ENCODE data around the gene PLCH2. TPM values are rescaled to one million over a fixed set of nuclear protein-coding genes. Genes with fewer than 3 reads are reported as not detected.

Gene PLCH2
- polyA plus RNA-seq, 1 of the 3 experiments (the other 2 are of a cell fraction) = 0.08 TPM

- H3K9me3 ChIP-seq = no peaks in the 10 kb centered on the region
- ChIA-PET POLR2A (interaction anchor here (1.9 kb wide), 1 partner anchor 9 kb away, joined by 19 read pairs; no protein-coding TSS in a partner anchor), CTCF (interaction anchor here (1.4 to 2.3 kb wide), 4 partner anchors 10 to 277 kb away, joined by 3 to 17 read pairs (median 7); partner anchors contain the start of gene FAAP20)
- H3K27me3 ChIP-seq (ENCODE audit: insufficient read depth) = no peaks in the 10 kb centered on the region
- TF ChIP-seq TEAD4 (IDR thresholded peaks at IDR 0.05; ENCODE audit: borderline replicate concordance, insufficient read depth) (no peak), FOSL2 (IDR thresholded peaks at IDR 0.05; ENCODE audit: borderline replicate concordance, low read depth) (no peak), MEF2A (IDR thresholded peaks at IDR 0.05; ENCODE audit: borderline replicate concordance, low read depth) (no peak), RCOR1 (IDR thresholded peaks at IDR 0.05; ENCODE audit: low read length) (no peak), EP300 (IDR thresholded peaks at IDR 0.05; ENCODE audit: borderline replicate concordance in 1 of 2, low read depth in 1 of 2, low read length in 1 of 2) (no peak), TAF1 (IDR thresholded peaks at IDR 0.05; ENCODE audit: borderline replicate concordance, low read depth, low read length) (no peak), REST (IDR thresholded peaks at IDR 0.05; ENCODE audit: low read depth, low read length) (no peak), USF1 (IDR thresholded peaks at IDR 0.05; ENCODE audit: borderline replicate concordance, low read depth) (no peak), GABPA (IDR thresholded peaks at IDR 0.05; ENCODE audit: low read depth) (no peak), PBX3 (IDR thresholded peaks at IDR 0.05) (no peak), ELF1 (IDR thresholded peaks at IDR 0.05) (no peak), JUND (IDR thresholded peaks at IDR 0.05) (no peak), TCF12 (IDR thresholded peaks at IDR 0.05) (no peak), NRF1 (IDR thresholded peaks at IDR 0.05; ENCODE audit: low read depth, low read length) (no peak)
- peak overlapping the region in 1 of 2 experiments; percentile 2; a peak in 1 of 4 replicates for H3K27ac ChIP-seq (ENCODE audit: low read depth in 2 of 2, low read length in 1 of 2)
- H3K79me2 ChIP-seq (ENCODE audit: insufficient read depth) = no peaks in the 10 kb centered on the region
- no peaks in the 10 kb centered on the region for H4K20me1 ChIP-seq (ENCODE audit: insufficient read depth)
- H3K4me3 ChIP-seq (ENCODE audit: low read depth in 2 of 2, low read length in 1 of 2) = no peak overlapping the region
- WGBS (ENCODE audit: low lambda C conversion rate) = no CpG with 5 or more reads among the region's 15 CpGs
- no peak overlapping the region for H3K9ac ChIP-seq
- H3K4me2 ChIP-seq = no peak overlapping the region
- H3K4me1 ChIP-seq (ENCODE audit: control insufficient read depth in 1 of 2, insufficient read depth in 2 of 2, low read depth in 1 of 2, low read length in 1 of 2) = peaks cover 0 to 96% of the 10 kb centered on the region in 2 experiments; a peak in 1 of 4 replicates
- no peak for DNase-seq
- no peaks in the 10 kb centered on the region for H3K36me3 ChIP-seq (replicated peaks in 1 of 2; ENCODE audit: control insufficient read depth in 1 of 2, insufficient read depth in 2 of 2, low read length in 1 of 2)
- H3K9me2 ChIP-seq = no peaks in the 10 kb centered on the region
- H3F3A ChIP-seq (replicated peaks; ENCODE audit: insufficient read depth) = no peaks in the 10 kb centered on the region
- no peak overlapping the region for H2AFZ ChIP-seq (ENCODE audit: low read depth)
These were observed 4.5 kb upstream of the PLCH2 start for GRCh38 chr1:2471587-2472001.
